ENCODE data around the gene TANGO6.

DNA sequence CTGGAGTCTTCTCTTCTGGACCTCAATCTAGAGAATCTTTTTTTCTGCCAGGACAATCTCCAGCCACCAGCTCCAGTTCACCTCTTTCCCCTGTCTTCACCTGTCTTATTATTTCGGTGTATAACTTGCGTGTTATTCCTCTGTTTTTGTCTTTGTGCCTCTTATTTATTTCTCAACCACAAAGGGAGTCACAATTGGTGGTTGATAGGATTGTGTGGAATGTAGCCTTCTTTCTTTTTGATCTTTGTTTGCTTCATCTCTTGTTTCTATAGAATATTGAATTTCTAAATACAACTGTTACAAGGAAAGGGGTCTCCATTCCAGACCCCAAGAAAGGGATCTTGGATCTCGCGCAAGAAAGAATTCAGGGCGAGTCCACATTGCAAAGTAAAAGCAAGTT, 226.2 kb downstream of the TANGO6 start:
- TF ChIP-seq ZFX (IDR thresholded peaks at IDR 0.05; ENCODE audit: borderline replicate concordance) = no peak
- TF ChIP-seq, protein P1, sequence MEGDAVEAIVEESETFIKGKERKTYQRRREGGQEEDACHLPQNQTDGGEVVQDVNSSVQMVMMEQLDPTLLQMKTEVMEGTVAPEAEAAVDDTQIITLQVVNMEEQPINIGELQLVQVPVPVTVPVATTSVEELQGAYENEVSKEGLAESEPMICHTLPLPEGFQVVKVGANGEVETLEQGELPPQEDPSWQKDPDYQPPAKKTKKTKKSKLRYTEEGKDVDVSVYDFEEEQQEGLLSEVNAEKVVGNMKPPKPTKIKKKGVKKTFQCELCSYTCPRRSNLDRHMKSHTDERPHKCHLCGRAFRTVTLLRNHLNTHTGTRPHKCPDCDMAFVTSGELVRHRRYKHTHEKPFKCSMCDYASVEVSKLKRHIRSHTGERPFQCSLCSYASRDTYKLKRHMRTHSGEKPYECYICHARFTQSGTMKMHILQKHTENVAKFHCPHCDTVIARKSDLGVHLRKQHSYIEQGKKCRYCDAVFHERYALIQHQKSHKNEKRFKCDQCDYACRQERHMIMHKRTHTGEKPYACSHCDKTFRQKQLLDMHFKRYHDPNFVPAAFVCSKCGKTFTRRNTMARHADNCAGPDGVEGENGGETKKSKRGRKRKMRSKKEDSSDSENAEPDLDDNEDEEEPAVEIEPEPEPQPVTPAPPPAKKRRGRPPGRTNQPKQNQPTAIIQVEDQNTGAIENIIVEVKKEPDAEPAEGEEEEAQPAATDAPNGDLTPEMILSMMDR (IDR thresholded peaks at IDR 0.05) = no peak
